Neural cell (in vitro differentiated cells): ENCODE data around the gene CATSPER1. TPM values are rescaled to one million over a fixed set of nuclear protein-coding genes. Genes with fewer than 3 reads are reported as not detected.

Source experiments
- H2AFZ ChIP-seq: fragments of 200-600, 300-800 bp; sonication (generic), shearing (Covaris generic); 2 replicates; pipeline ENCODE4 v1.6.0; 2014; ENCODE audit warnings: low read depth, mild to moderate bottlenecking, antibody characterized with exemption, low read length, moderate library complexity
- H3F3A ChIP-seq: fragments of 200-600 bp; shearing (Covaris generic); 2 replicates; pipeline ENCODE4 v1.6.1; 2016; ENCODE audit warnings: mild to moderate bottlenecking, moderate library complexity, mixed read lengths, antibody characterized with exemption, low read length; ENCODE audit not compliant: insufficient read depth, poor library complexity, severe bottlenecking
- H3K27ac ChIP-seq: fragments of 200-600, 300-800 bp; sonication (generic), shearing (Covaris generic); 2 replicates; pipeline ENCODE4 v1.5.1; 2014; ENCODE audit warnings: mild to moderate bottlenecking, low read length, moderate library complexity
- H3K27me3 ChIP-seq: fragments of 300-800, 200-600 bp; sonication (generic), shearing (Covaris generic); 2 replicates; pipeline ENCODE4 v1.6.0; 2014; ENCODE audit warnings: mild to moderate bottlenecking, low read depth, low read length, moderate library complexity; ENCODE audit not compliant: insufficient read depth
- H3K36me3 ChIP-seq: fragments of 300-800, 200-600 bp; sonication (generic), shearing (Covaris generic); 2 replicates; pipeline ENCODE4 v1.5.1; 2014; ENCODE audit warnings: mild to moderate bottlenecking, antibody characterized with exemption, low read length, moderate library complexity; ENCODE audit not compliant: insufficient read depth
- H3K4me2 ChIP-seq: fragments of 300-800, 200-600 bp; sonication (generic), shearing (Covaris generic); 2 replicates; pipeline ENCODE4 v1.6.0; 2014; ENCODE audit warnings: mild to moderate bottlenecking, low read length
- H3K4me3 ChIP-seq: fragments of 300-800, 200-600 bp; sonication (generic), shearing (Covaris generic); 2 replicates; pipeline ENCODE4 v1.5.1; 2014; ENCODE audit warnings: mild to moderate bottlenecking, low read length, moderate library complexity
- H3K79me2 ChIP-seq: fragments of 200-600 bp; shearing (Covaris generic); replicated peaks from 2 replicates; pipeline ENCODE4 v1.6.0; 2014; ENCODE audit warnings: mild to moderate bottlenecking, low read length, moderate library complexity; ENCODE audit not compliant: insufficient read depth
- H3K9ac ChIP-seq: fragments of 300-800, 200-600 bp; sonication (generic), shearing (Covaris generic); 2 replicates; pipeline ENCODE4 v1.6.1; 2016; ENCODE audit warnings: mild to moderate bottlenecking, low read length, mixed read lengths
- H3K9me2 ChIP-seq: fragments of 200-600 bp; shearing (Covaris generic); 2 replicates; pipeline ENCODE4 v1.6.1; 2016; ENCODE audit warnings: mild to moderate bottlenecking, low read length, mixed read lengths; ENCODE audit not compliant: insufficient read depth
- H3K9me3 ChIP-seq: fragments of 200-600, 300-800 bp; sonication (generic), shearing (Covaris generic); 2 replicates; pipeline ENCODE4 v1.6.1; 2016; ENCODE audit warnings: mild to moderate bottlenecking, mixed run types, low read length, moderate library complexity, mixed read lengths
- H4K20me1 ChIP-seq: fragments of 200-600 bp; shearing (Covaris generic); 2 replicates; pipeline ENCODE4 v1.6.1; 2016; ENCODE audit warnings: mild to moderate bottlenecking, mixed run types; ENCODE audit not compliant: insufficient read depth
- EP300 ChIP-seq: fragments of 450-650 bp; conservative IDR thresholded peaks from 2 replicates; pipeline ENCODE4 v1.6.1; 2014; ENCODE audit warnings: antibody characterized with exemption, mild to moderate bottlenecking, moderate library complexity; ENCODE audit not compliant: poor library complexity, severe bottlenecking
- EZH2 ChIP-seq: fragments of 200-600, 300-800 bp; shearing (Covaris generic), sonication (generic); IDR thresholded peaks from 2 replicates; pipeline ENCODE4 v1.6.1; 2014; ENCODE audit warnings: antibody characterized with exemption, low read length, borderline replicate concordance, mild to moderate bottlenecking; ENCODE audit not compliant: insufficient read depth, poor library complexity, severe bottlenecking
- MXI1 ChIP-seq: fragments of 450-650 bp; conservative IDR thresholded peaks from 2 replicates; pipeline ENCODE4 v1.6.1; 2014; ENCODE audit warnings: antibody characterized with exemption, mild to moderate bottlenecking; ENCODE audit not compliant: poor library complexity, severe bottlenecking
- POLR2AphosphoS5 ChIP-seq: IDR thresholded peaks from 2 replicates; pipeline ENCODE4 v1.6.1; 2012
- RAD21 ChIP-seq: fragments of 450-650 bp; conservative IDR thresholded peaks from 2 replicates; pipeline ENCODE4 v1.6.1; 2014; ENCODE audit warnings: antibody characterized with exemption, mild to moderate bottlenecking, moderate library complexity
- SMC3 ChIP-seq: fragments of 450-650 bp; conservative IDR thresholded peaks from 2 replicates; pipeline ENCODE4 v1.6.1; 2014; ENCODE audit warnings: antibody characterized with exemption, mild to moderate bottlenecking, moderate library complexity; ENCODE audit not compliant: poor library complexity
- TAF1 ChIP-seq: IDR thresholded peaks from 2 replicates; pipeline ENCODE4 v1.6.1; 2012; ENCODE audit warnings: low read depth
- polyA plus RNA-seq: library from polyadenylated mRNA; depleted of rRNA; stranded (reverse); fragments of >200 nt; gene quantifications from 2 replicates; pipeline ENCODE4 v1.2.3, GENCODE V29; 2014
- TF ChIP-seq, protein P1 (sequence below): IDR thresholded peaks from 2 replicates; pipeline ENCODE4 v1.6.1; 2012; ENCODE audit warnings: borderline replicate concordance
- TF ChIP-seq, protein P2 (sequence below): fragments of 450-650 bp; IDR thresholded peaks from 2 replicates; pipeline ENCODE4 v1.5.1; 2014; ENCODE audit warnings: antibody characterized with exemption, mild to moderate bottlenecking, moderate library complexity; ENCODE audit not compliant: poor library complexity, severe bottlenecking

Gene CATSPER1
- polyA plus RNA-seq, 1 donor from 2014 or later: not detected

DNA sequence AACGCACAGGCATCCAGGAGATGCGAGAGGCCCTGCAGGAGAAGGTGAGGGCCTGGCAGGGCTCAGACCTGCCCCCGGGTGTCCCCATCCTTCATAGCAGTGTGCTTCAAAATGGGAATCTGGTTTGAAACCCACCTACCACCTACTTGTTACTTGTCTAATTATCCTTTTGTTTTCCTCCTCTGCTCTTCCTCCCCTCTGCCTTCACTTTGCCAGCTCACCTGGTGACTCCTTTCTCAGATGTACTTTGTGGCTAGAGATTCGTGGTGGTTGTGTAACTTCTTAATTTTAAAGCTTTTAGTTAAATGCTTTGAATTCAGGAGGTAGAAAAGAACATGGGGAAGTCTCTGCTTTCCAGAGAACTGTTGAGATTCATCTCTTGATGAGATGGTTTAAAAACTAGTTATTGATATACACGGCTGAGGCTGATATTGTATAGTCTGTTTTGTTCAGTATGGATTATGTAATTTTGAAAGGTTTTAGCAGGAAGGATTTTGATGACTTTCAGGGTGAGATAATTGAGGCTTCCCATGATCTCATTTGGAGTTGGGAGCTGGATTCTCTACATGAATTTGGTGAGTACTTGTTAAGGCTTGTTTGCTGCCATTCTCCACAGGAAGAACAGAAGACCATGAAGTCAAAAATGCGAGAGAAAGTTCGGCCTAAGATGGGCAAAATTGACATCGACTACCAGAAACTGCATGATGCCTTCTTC lies 33.8 kb upstream of the CATSPER1 start:
- Histone ChIP-seq H2AFZ (no peak overlapping the region), H4K20me1 (no peaks in the 10 kb centered on the region), H3K4me3 (no peak overlapping the region), H3K4me2 (no peak overlapping the region), H3K9me3 (no peaks in the 10 kb centered on the region), H3K79me2 (peaks cover 7% of the 10 kb centered on the region), H3K9ac (no peak overlapping the region), H3K27ac (no peak overlapping the region), H3K36me3 (peaks cover 8% of the 10 kb centered on the region), H3K27me3 (no peaks in the 10 kb centered on the region), H3K9me2 (no peaks in the 10 kb centered on the region), H3F3A (no peaks in the 10 kb centered on the region)
- no peak for TF ChIP-seq POLR2AphosphoS5
- TF ChIP-seq RAD21: no peak
- no peak for TF ChIP-seq TAF1

DNA sequence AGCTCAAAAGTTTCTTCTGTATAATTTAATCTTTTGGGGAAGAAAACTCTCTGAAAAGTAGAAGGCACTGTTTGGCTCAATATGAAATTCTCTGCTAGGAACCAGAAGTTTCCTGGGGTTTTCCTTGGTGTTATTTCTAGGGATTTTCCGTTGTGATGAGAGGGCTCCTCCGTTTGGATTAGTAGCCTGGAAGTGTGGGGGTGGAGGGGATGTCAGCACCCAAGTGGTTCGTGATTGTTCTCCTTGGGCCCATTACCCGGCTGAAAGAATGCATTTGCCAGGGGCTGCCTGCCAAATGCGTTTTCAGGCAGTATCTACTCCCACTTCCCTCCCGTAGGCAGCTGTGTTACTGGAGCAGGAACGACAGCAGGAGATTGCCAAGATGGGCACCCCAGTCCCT lies 30.2 kb upstream of the CATSPER1 start:
- TF ChIP-seq EP300: no peak
- no peak for TF ChIP-seq SMC3
- TF ChIP-seq, protein P1, sequence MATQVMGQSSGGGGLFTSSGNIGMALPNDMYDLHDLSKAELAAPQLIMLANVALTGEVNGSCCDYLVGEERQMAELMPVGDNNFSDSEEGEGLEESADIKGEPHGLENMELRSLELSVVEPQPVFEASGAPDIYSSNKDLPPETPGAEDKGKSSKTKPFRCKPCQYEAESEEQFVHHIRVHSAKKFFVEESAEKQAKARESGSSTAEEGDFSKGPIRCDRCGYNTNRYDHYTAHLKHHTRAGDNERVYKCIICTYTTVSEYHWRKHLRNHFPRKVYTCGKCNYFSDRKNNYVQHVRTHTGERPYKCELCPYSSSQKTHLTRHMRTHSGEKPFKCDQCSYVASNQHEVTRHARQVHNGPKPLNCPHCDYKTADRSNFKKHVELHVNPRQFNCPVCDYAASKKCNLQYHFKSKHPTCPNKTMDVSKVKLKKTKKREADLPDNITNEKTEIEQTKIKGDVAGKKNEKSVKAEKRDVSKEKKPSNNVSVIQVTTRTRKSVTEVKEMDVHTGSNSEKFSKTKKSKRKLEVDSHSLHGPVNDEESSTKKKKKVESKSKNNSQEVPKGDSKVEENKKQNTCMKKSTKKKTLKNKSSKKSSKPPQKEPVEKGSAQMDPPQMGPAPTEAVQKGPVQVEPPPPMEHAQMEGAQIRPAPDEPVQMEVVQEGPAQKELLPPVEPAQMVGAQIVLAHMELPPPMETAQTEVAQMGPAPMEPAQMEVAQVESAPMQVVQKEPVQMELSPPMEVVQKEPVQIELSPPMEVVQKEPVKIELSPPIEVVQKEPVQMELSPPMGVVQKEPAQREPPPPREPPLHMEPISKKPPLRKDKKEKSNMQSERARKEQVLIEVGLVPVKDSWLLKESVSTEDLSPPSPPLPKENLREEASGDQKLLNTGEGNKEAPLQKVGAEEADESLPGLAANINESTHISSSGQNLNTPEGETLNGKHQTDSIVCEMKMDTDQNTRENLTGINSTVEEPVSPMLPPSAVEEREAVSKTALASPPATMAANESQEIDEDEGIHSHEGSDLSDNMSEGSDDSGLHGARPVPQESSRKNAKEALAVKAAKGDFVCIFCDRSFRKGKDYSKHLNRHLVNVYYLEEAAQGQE: no peak
- TF ChIP-seq TAF1: no peak
- no peak for TF ChIP-seq RAD21
- TF ChIP-seq MXI1: no peak
- no peak for TF ChIP-seq EZH2
- TF ChIP-seq POLR2AphosphoS5: no peak
- TF ChIP-seq, protein P2, sequence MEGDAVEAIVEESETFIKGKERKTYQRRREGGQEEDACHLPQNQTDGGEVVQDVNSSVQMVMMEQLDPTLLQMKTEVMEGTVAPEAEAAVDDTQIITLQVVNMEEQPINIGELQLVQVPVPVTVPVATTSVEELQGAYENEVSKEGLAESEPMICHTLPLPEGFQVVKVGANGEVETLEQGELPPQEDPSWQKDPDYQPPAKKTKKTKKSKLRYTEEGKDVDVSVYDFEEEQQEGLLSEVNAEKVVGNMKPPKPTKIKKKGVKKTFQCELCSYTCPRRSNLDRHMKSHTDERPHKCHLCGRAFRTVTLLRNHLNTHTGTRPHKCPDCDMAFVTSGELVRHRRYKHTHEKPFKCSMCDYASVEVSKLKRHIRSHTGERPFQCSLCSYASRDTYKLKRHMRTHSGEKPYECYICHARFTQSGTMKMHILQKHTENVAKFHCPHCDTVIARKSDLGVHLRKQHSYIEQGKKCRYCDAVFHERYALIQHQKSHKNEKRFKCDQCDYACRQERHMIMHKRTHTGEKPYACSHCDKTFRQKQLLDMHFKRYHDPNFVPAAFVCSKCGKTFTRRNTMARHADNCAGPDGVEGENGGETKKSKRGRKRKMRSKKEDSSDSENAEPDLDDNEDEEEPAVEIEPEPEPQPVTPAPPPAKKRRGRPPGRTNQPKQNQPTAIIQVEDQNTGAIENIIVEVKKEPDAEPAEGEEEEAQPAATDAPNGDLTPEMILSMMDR: no peak
- no peaks in the 10 kb centered on the region for H3F3A ChIP-seq
- H4K20me1 ChIP-seq: no peaks in the 10 kb centered on the region
- H3K27ac ChIP-seq: no peak overlapping the region
- H3K9ac ChIP-seq: no peak overlapping the region
- no peaks in the 10 kb centered on the region for H3K9me3 ChIP-seq
- H2AFZ ChIP-seq: no peak overlapping the region
- no peak overlapping the region for H3K4me2 ChIP-seq
- H3K27me3 ChIP-seq: no peaks in the 10 kb centered on the region
- H3K36me3 ChIP-seq: no peaks in the 10 kb centered on the region
- H3K9me2 ChIP-seq: no peaks in the 10 kb centered on the region
- H3K4me3 ChIP-seq: no peak overlapping the region
- peaks cover 23% of the 10 kb centered on the region for H3K79me2 ChIP-seq
